Adrenal gland (tissue), 12 donors: ENCODE measurements around the gene SPEF1. TPM values are rescaled to one million over a fixed set of nuclear protein-coding genes. Genes with fewer than 3 reads are reported as not detected.

Experiments
- DNase-seq, 7 donors: peaks; one replicate each; pipeline ENCODE4 v3.0.0-alpha.2; 2019 to 2020
- H3K27ac ChIP-seq, 5 donors: fragments of 200-600 bp; sonication (generic) in 4 of 5; 1 replicate in 3 of 5; 2 replicates in 2 of 5; pipeline versions ENCODE4 v1.5.1 to v1.8.0; 2016 to 2020; ENCODE audit warnings: mild to moderate bottlenecking in 1 of 5
- H3K27me3 ChIP-seq: fragments of 200-600 bp; 2 replicates; pipeline ENCODE4 v1.8.0; 2021
- H3K36me3 ChIP-seq, 2 donors: fragments of 200-600 bp; replicated peaks in 1 of 2; 1 replicate in 1 of 2; 2 replicates in 1 of 2; pipeline versions ENCODE4 v1.5.1 to v1.8.0; 2018 to 2022
- H3K4me1 ChIP-seq, 2 donors: fragments of 200-600 bp; replicated peaks in 1 of 2; 1 replicate in 1 of 2; 2 replicates in 1 of 2; pipeline versions ENCODE4 v1.5.1 to v1.8.0; 2018 to 2021
- H3K4me3 ChIP-seq, 4 donors: fragments of 200-600 bp; sonication (generic) in 3 of 4; one replicate each; pipeline ENCODE4 v1.5.1; 2016 to 2018
- H3K9me3 ChIP-seq, 3 donors: fragments of 200-600 bp; sonication (generic) in 1 of 3; replicated peaks in 1 of 3; 1 replicate in 2 of 3; 2 replicates in 1 of 3; pipeline versions ENCODE4 v1.5.1 to v1.8.0; 2016 to 2021
- POLR2A ChIP-seq, 2 donors: fragments of 450-650 bp; IDR thresholded peaks; one replicate each; pipeline ENCODE4 v1.6.1; 2017; ENCODE audit warnings: antibody characterized with exemption in 2 of 2, mild to moderate bottlenecking in 2 of 2, moderate library complexity in 1 of 2
- WGBS, 4 donors: extraction: QIAGEN DNeasy Blood & Tissue Kit in 2 of 4; methylation state at CpG; one replicate each; pipeline versions ENCODE4 v1.1.5 to v1.1.7; 2013 to 2017; 5-methylcytosine and 5-hydroxymethylcytosine counted together
- intact Hi-C, 2 donors: fragments of 100-400 bp; cut with DNase I; formaldehyde crosslinking; loops; one replicate each; pipeline versions ENCODE4 v1.14.1 to v1.15.0; 2022 to 2023
- polyA plus RNA-seq, 3 donors: library from polyadenylated mRNA; stranded (reverse); fragments of 200-250 nt in 2 of 3; fragments of 350-450 nt in 1 of 3; fragmentation: Illumina TruSeq in 1 of 3; extraction: RNeasy Lipid Tissue Mini Kit (QIAGEN cat#74804) in 1 of 3; gene quantifications; one replicate each; pipeline ENCODE4 v1.2.3, GENCODE V29; 2013 to 2014
- total RNA-seq, 9 donors: library from RNA; depleted of rRNA in 4 of 9; stranded (reverse); fragments of >200 nt in 4 of 9; fragments of 120-200 nt in 1 of 9; fragmentation: NEBNext Ultra II Directional in 1 of 9; extraction: Animal tissue kit (Norgen Biotek cat#: 25700) in 1 of 9; gene quantifications; one replicate each; pipeline versions ENCODE4 v1.1.0 to v1.2.4, GENCODE V29; 2013 to 2023
- TF ChIP-seq, protein P1 (sequence below), 6 experiments: fragments of 450-650 bp in 4 of 6; fragments of 200-600 bp in 2 of 6; sonication (generic) in 1 of 6; IDR thresholded peaks; 1 replicate in 5 of 6; 2 replicates in 1 of 6; pipeline versions ENCODE4 v1.5.1 to v1.8.0; 2016 to 2021; ENCODE audit warnings: antibody characterized with exemption in 6 of 6, mild to moderate bottlenecking in 2 of 6, moderate library complexity in 1 of 6
- donor health status: healthy with polysubstance abuse.
- donor health status: Bipolar disorder and iron deficiency.
- donor health status: DM: yes; HTN: yes; CAD: no.
- donor health status: DM: no; HTN: no; CAD: no.
- donor health status: DM: no; HTN: no; CAD: no.
- donor health status: DM: yes; HTN: yes; CAD: no.

SPEF1 gene
- total and polyA plus RNA-seq, 12 donors = 0.14 to 1.4 (median 0.38) TPM; not detected in 2

DNA sequence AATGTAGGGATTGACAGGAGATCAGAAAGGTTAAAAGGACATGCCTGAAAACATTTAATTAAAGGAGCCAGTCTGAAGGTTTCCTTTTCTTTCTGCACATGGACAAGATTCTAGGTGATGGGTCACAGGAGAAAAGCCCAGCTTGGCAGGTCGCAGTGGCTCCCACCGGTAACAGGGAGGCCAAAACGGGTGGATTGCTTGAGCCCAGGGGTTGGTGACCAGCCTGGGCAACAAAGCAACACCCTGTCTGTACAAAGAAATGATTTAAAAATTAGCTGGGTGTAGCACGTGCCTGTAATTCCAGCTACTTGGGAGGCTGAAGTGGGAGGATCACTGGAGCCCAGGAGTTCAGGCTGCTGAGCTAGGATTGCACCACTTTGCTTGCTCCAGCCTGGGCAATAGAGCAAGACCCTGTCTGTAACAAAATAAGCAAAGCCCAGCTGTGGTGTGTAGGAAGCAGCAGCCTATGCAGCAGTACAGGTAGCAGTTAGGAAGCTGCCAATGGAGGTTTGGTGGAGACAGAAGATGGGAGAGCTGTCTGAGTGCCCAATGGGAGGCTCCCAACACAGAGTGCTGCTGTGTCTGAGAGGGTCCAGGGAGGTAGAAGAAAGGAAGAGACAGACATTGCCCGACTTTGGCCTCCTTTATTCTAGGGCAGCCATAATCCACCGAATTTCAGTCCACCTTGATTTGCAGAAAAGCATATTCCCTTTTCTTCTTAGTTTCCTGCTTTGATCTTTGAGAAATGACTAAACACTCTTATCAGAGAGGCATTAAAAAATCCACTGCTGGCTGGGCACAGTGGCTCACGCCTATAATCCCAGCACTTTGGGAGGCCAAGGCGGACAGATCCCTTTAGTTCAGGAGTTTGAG lies 32.0 kb upstream of the SPEF1 start:
- DNase-seq = peak in 1 of 7 donors; percentile 31
- H3K27ac ChIP-seq = peak overlapping the region in 4 of 5 donors; percentile 24 to 96 (median 76)
- peaks cover 20 to 41% of the 10 kb centered on the region in 2 donors for H3K4me1 ChIP-seq
- no peak overlapping the region for H3K4me3 ChIP-seq
- WGBS, 4 donors = 60 to 71% (median 64%) methylated on average over 8 of the region's 8 CpGs
- intact Hi-C loops = no loop called here
- no peaks in the 10 kb centered on the region for H3K36me3 ChIP-seq
- H3K27me3 ChIP-seq = no peaks in the 10 kb centered on the region
- no peaks in the 10 kb centered on the region for H3K9me3 ChIP-seq
- TF ChIP-seq, protein P1, sequence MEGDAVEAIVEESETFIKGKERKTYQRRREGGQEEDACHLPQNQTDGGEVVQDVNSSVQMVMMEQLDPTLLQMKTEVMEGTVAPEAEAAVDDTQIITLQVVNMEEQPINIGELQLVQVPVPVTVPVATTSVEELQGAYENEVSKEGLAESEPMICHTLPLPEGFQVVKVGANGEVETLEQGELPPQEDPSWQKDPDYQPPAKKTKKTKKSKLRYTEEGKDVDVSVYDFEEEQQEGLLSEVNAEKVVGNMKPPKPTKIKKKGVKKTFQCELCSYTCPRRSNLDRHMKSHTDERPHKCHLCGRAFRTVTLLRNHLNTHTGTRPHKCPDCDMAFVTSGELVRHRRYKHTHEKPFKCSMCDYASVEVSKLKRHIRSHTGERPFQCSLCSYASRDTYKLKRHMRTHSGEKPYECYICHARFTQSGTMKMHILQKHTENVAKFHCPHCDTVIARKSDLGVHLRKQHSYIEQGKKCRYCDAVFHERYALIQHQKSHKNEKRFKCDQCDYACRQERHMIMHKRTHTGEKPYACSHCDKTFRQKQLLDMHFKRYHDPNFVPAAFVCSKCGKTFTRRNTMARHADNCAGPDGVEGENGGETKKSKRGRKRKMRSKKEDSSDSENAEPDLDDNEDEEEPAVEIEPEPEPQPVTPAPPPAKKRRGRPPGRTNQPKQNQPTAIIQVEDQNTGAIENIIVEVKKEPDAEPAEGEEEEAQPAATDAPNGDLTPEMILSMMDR (IDR thresholded peaks at IDR 0.05) = no peak
- TF ChIP-seq POLR2A (IDR thresholded peaks at IDR 0.05) = no peak

DNA sequence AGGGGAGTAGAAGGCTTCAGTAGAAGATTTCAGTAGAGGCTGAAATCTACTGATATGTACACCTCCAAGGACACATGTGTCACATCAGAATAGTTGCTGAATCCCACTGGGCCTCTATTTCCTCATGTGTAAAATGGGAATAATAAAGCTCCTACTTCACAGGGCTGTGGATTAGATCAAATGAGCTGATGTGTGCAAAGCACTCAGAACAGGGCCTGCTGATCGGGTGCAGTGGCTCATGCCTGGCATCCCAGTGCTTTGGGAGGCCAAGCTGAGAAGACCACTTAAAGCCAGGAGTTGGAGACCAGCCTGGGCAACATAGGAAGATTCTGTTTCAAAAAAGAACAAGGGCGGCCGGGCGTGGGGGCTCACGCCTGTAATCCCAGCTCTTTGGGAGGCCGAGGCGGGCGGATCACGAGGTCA lies 31.0 kb upstream of the SPEF1 start:
- TF ChIP-seq, protein P1 (IDR thresholded peaks at IDR 0.05) = no peak
- no peak for TF ChIP-seq POLR2A (IDR thresholded peaks at IDR 0.05)
- Histone ChIP-seq H3K36me3 (no peaks in the 10 kb centered on the region), H3K4me1 (peaks cover 29 to 49% of the 10 kb centered on the region in 2 donors), H3K27ac (peak overlapping the region; percentile 82 to 97 (median 93)), H3K27me3 (no peaks in the 10 kb centered on the region), H3K4me3 (no peak overlapping the region), H3K9me3 (no peaks in the 10 kb centered on the region)
- intact Hi-C loops = no loop called here
- 93 to 97% (median 94%) methylated on average over 9 of the region's 9 CpGs for WGBS, 4 donors
- DNase-seq = no peak

- DNase-seq = peak; percentile 99 to 100 (median 99)
- WGBS, 4 donors = 1 to 3% (median 1%) methylated on average over 16 to 20 of the region's 20 CpGs
- H3K27me3 ChIP-seq = no peaks in the 10 kb centered on the region
- TF ChIP-seq POLR2A (IDR thresholded peaks at IDR 0.05) = peak; percentile 75 to 84
- TF ChIP-seq, protein P1 (IDR thresholded peaks at IDR 0.05) = peak in 2 of 6 experiments; percentile 3 to 4
- H3K36me3 ChIP-seq = no peaks in the 10 kb centered on the region
- intact Hi-C loops = no loop called here
- H3K4me3 ChIP-seq = peak overlapping the region in 2 of 4 donors; percentile 5 to 49
- H3K27ac ChIP-seq = peak overlapping the region; percentile 82 to 97 (median 93)
- no peaks in the 10 kb centered on the region for H3K9me3 ChIP-seq
- H3K4me1 ChIP-seq = peaks cover 35 to 55% of the 10 kb centered on the region in 2 donors
Measured at GRCh38 chr20:3811467-3812258, 30.4 kb upstream of the SPEF1 start.

- peak overlapping the region in 1 of 4 donors; percentile 37 for H3K4me3 ChIP-seq
- no peak for TF ChIP-seq POLR2A (IDR thresholded peaks at IDR 0.05)
- TF ChIP-seq, protein P1 (IDR thresholded peaks at IDR 0.05) = no peak
Measured at GRCh38 chr20:3808544-3808943, 27.3 kb upstream of the SPEF1 start.

More at GRCh38 chr20:3808544-3808943, 27.3 kb upstream of the SPEF1 start:
- Histone ChIP-seq H3K27me3 (no peaks in the 10 kb centered on the region), H3K9me3 (no peaks in the 10 kb centered on the region), H3K36me3 (peaks cover 0 to 13% of the 10 kb centered on the region in 2 donors), H3K27ac (peak overlapping the region; percentile 92 to 97 (median 96)), H3K4me1 (peaks cover 41 to 67% of the 10 kb centered on the region in 2 donors)
- no peak for DNase-seq
- WGBS, 4 donors = 85 to 94% (median 88%) methylated on average over 3 of the region's 3 CpGs
- intact Hi-C loops = no loop called here
